Pericardium fibroblast (primary cell): Measurements from ENCODE around the gene CISH. TPM values are rescaled to one million over a fixed set of nuclear protein-coding genes. Genes with fewer than 3 reads are reported as not detected.

Experiments
- total RNA-seq: library from RNA; depleted of rRNA; stranded (reverse); fragments of >200 nt; gene quantifications from 2 replicates; pipeline ENCODE4 v1.2.3, GENCODE V29; 2015

The CISH gene
- total RNA-seq: 3.1 and 5.0 TPM in 2 replicates

GRCh38 chr3:50611464-50612233, at the start of gene CISH:
TSS of gene CISH (minus strand) at chr3:50611774. CDS start at chr3:50611650, 124 bp downstream.

GRCh38 chr3:50617096-50617791, 5.7 kb upstream of the CISH start, which contains the start of gene MAPKAPK3:
TSS of gene MAPKAPK3 (plus strand) at chr3:50617151. CDS start at chr3:50617566, 415 bp downstream.

GRCh38 chr3:50568947-50569749, 42.4 kb downstream of the CISH start, which contains the start of gene HEMK1:
TSS of gene HEMK1 (plus strand) at chr3:50569522. CDS start at chr3:50571105, 1,583 bp downstream.

GRCh38 chr3:50567386-50568167, 44.0 kb downstream of the CISH start, which contains the start of gene C3orf18:
TSS of gene C3orf18 (minus strand) at chr3:50567747. CDS start at chr3:50565699, 2,048 bp downstream.

Other genes starting within 250 kb of the CISH start
- 0.12 TPM in 1 of 2 replicates, not detected in the other for gene CACNA2D2, start 108.1 kb downstream of the CISH start, total RNA-seq
- 10.0 and 10.8 TPM in 2 replicates for gene C3orf18, start 44.0 kb downstream of the CISH start, total RNA-seq
- 7.5 and 14.1 TPM in 2 replicates for gene HEMK1, start 42.3 kb downstream of the CISH start, total RNA-seq
- 22.2 and 30.9 TPM in 2 replicates for gene MAPKAPK3, start 5.4 kb upstream of the CISH start, total RNA-seq
- under 0.01 and 0.12 TPM in 2 replicates for gene DOCK3, start 63.2 kb upstream of the CISH start, total RNA-seq